Measurements from ENCODE around the gene PIMREG. TPM values are rescaled to one million over a fixed set of nuclear protein-coding genes. Genes with fewer than 3 reads are reported as not detected.
"Not testable (repeated sequence)": the region's sequence is repeated elsewhere in the genome, so short reads cannot be mapped to it uniquely, and the experiment has no call there.

PIMREG gene
- total RNA-seq, 2 donors from 2014 or later: 2.4 to 7.7 TPM

- ATAC-seq (no peak), DNase-seq (no peak)
- intact Hi-C loops (cut with DNase I, micrococcal nuclease): no loop called here
Observed at GRCh38 chr17:6471531-6472465, 27.5 kb downstream of the PIMREG start.

- ATAC-seq: no peak
- no peak for DNase-seq
- intact Hi-C loops (cut with DNase I, micrococcal nuclease): no loop called here
Observed at GRCh38 chr17:6472517-6472916, 28.3 kb downstream of the PIMREG start.

GRCh38 chr17:6473128-6473767 is 29.0 kb downstream of the PIMREG start:
- DNase-seq (peak; percentile 69 to 83), ATAC-seq (peak; percentile 89)
- intact Hi-C loops (cut with DNase I, micrococcal nuclease): no loop called here

- no peak for DNase-seq
- intact Hi-C loops (cut with DNase I, micrococcal nuclease): no loop called here
- no peak for ATAC-seq
Observed at GRCh38 chr17:6474376-6474775, 30.1 kb downstream of the PIMREG start.

- intact Hi-C loops (cut with DNase I, micrococcal nuclease): no loop called here
- DNase-seq (no peak), ATAC-seq (no peak)
Observed at GRCh38 chr17:6474906-6475305, 30.7 kb downstream of the PIMREG start.

- intact Hi-C loops (cut with DNase I, micrococcal nuclease): no loop called here
- ATAC-seq: no peak
Observed at GRCh38 chr17:6475411-6475810, 31.2 kb downstream of the PIMREG start.

GRCh38 chr17:6476076-6476809 is 32.0 kb downstream of the PIMREG start:
- intact Hi-C loops (cut with DNase I, micrococcal nuclease): no loop called here
- no peak for ATAC-seq
- DNase-seq: no peak

More at GRCh38 chr17:6475411-6475810, 31.2 kb downstream of the PIMREG start:
- DNase-seq: no peak

- ATAC-seq: no peak
- intact Hi-C loops (cut with DNase I, micrococcal nuclease): no loop called here
- no peak for DNase-seq
Observed at GRCh38 chr17:6476810-6477179, 32.5 kb downstream of the PIMREG start.

GRCh38 chr17:6477831-6478383 is 33.7 kb downstream of the PIMREG start:
- ATAC-seq (no peak), DNase-seq (no peak)
- intact Hi-C loops (cut with DNase I, micrococcal nuclease): no loop called here

- DNase-seq (no peak), ATAC-seq (no peak)
- intact Hi-C loops (cut with DNase I, micrococcal nuclease): no loop called here
Observed at GRCh38 chr17:6478486-6478885, 34.2 kb downstream of the PIMREG start.

GRCh38 chr17:6479622-6480302 is 35.5 kb downstream of the PIMREG start:
- DNase-seq (no peak), ATAC-seq (no peak)
- intact Hi-C loops (cut with DNase I, micrococcal nuclease): no loop called here

- intact Hi-C loops (cut with DNase I, micrococcal nuclease): no loop called here
- ATAC-seq (no peak), DNase-seq (no peak)
Observed at GRCh38 chr17:6480303-6480675, 36.0 kb downstream of the PIMREG start.

- ATAC-seq: no peak
- intact Hi-C loops (cut with DNase I, micrococcal nuclease): no loop called here
- DNase-seq: no peak
Observed at GRCh38 chr17:6482105-6482455, 37.8 kb downstream of the PIMREG start.

GRCh38 chr17:6482796-6483195 is 38.5 kb downstream of the PIMREG start:
- intact Hi-C loops (cut with DNase I, micrococcal nuclease); ATAC-seq; DNase-seq: not testable (repeated sequence)

- intact Hi-C loops (cut with DNase I, micrococcal nuclease): no loop called here
- ATAC-seq (no peak), DNase-seq (no peak)
Observed at GRCh38 chr17:6483507-6483906, 39.3 kb downstream of the PIMREG start.

- intact Hi-C loops (cut with DNase I, micrococcal nuclease): no loop called here
Observed at GRCh38 chr17:6485646-6486412, 41.6 kb downstream of the PIMREG start.

GRCh38 chr17:6487251-6488007 is 43.2 kb downstream of the PIMREG start:
- peak; percentile 8 for ATAC-seq
- intact Hi-C loops (cut with DNase I, micrococcal nuclease): no loop called here

More at GRCh38 chr17:6485646-6486412, 41.6 kb downstream of the PIMREG start:
- DNase-seq: no peak
- ATAC-seq: no peak

More at GRCh38 chr17:6487251-6488007, 43.2 kb downstream of the PIMREG start:
- DNase-seq: no peak
